ENCODE measurements around the gene NTHL1. TPM values are rescaled to one million over a fixed set of nuclear protein-coding genes. Genes with fewer than 3 reads are reported as not detected.

Gene NTHL1
- total and polyA plus RNA-seq, 9 donors, result 1.9 to 38.1 (median 23.9) TPM

DNA sequence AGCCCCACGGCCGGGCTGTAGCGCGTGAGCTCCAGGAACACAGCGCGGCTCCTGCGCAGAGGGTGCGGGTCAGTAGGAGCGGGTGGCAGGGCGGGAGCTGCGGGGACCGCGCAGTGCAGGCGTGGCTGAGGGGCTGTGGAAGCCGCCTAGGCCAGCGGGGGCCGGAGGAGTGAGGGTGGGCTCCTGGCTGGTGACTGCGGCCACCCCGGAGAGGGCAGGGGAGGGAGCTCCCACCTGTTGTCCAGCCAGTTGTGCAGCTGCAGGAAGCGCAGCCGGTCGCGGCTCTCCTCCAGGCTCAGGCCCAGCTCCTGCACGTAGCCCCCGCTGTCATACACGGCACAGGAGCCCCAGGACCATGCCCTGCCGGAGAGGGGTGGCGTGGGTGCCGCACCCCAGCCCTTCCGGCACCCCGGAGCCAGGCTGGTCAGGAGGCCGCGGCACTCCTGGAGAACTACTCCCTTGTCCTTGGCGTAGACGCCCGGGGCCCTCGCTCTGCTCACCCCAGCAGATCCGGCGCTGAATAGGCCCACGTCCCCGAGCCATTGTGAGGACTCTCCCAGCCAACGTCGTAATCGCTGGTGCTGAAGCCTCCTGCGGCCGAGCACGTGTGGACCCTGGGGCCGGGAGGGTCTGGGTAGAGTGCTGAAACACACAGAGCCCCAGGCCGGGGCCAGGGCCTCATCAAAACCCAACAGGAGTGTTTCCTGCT, 44.1 kb upstream of the NTHL1 start:
- TF ChIP-seq POLR2A (IDR thresholded peaks at IDR 0.05) (no peak), EP300 (IDR thresholded peaks at IDR 0.05) (no peak)
- TF ChIP-seq, protein P1, sequence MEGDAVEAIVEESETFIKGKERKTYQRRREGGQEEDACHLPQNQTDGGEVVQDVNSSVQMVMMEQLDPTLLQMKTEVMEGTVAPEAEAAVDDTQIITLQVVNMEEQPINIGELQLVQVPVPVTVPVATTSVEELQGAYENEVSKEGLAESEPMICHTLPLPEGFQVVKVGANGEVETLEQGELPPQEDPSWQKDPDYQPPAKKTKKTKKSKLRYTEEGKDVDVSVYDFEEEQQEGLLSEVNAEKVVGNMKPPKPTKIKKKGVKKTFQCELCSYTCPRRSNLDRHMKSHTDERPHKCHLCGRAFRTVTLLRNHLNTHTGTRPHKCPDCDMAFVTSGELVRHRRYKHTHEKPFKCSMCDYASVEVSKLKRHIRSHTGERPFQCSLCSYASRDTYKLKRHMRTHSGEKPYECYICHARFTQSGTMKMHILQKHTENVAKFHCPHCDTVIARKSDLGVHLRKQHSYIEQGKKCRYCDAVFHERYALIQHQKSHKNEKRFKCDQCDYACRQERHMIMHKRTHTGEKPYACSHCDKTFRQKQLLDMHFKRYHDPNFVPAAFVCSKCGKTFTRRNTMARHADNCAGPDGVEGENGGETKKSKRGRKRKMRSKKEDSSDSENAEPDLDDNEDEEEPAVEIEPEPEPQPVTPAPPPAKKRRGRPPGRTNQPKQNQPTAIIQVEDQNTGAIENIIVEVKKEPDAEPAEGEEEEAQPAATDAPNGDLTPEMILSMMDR (IDR thresholded peaks at IDR 0.05), result no peak
- Histone ChIP-seq H3K4me1 (ENCODE audit: insufficient read depth) (peaks cover 6% of the 10 kb centered on the region), H3K36me3 (no peaks in the 10 kb centered on the region), H3K27me3 (no peaks in the 10 kb centered on the region), H3K27ac (peak overlapping the region in 1 of 2 donors; percentile 60), H3K9me3 (no peaks in the 10 kb centered on the region), H3K4me3 (no peak overlapping the region)
- intact Hi-C loops (cut with DNase I), result no loop called here
- DNase-seq, result no peak
- WGBS, 3 donors, result 53 to 75% (median 71%) methylated on average over 45 to 49 of the region's 49 CpGs

DNA sequence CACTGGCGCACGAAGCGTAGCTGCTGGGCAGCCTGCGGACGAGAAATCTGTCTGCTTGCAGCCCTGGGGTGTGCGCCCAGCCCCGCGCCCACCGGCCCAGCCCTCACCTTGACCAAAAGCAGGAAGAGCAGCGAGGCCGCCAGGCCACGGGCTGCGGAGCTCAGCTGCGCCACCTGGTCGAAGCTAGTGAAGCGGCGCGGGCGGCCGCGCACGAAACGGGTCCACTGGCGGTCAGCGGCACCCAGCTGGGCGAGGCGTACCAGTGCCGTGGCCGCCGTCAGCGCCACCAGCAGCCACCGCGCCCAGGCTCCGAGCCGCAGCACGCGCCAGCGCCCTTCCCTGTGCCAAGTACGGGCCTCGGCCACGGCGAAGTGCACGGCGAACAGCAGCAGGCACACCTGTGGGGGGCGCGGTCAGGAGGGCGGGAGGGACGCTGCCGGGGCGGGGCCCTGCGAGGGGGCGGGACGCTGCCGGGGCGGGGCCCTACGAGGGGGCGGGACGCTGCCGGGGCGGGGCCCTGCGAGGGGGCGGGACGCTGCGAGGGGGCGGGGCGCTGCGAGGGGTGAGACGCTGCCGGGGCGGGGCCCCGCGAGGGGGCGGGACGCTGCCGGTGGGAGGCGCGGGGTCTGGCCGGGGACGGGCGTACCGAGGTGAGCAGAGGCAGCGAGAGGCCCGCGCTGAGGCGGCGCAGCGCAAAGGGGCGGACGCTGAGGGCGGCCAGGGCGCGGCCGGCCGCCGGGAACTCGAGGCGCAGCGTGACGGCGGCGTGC, 43.3 kb upstream of the NTHL1 start:
- Histone ChIP-seq H3K36me3 (no peaks in the 10 kb centered on the region), H3K4me1 (ENCODE audit: insufficient read depth) (peaks cover 6% of the 10 kb centered on the region), H3K4me3 (no peak overlapping the region), H3K27me3 (no peaks in the 10 kb centered on the region), H3K9me3 (no peaks in the 10 kb centered on the region), H3K27ac (peak overlapping the region in 1 of 2 donors; percentile 60)
- TF ChIP-seq EP300 (IDR thresholded peaks at IDR 0.05) (no peak), POLR2A (IDR thresholded peaks at IDR 0.05) (no peak)
- TF ChIP-seq, protein P1 (IDR thresholded peaks at IDR 0.05), result no peak
- WGBS, 3 donors, result 35 to 68% (median 63%) methylated on average over 71 to 101 of the region's 101 CpGs
- intact Hi-C loops (cut with DNase I), result no loop called here
- DNase-seq, result peak; percentile 66 to 85 (median 81)

DNA sequence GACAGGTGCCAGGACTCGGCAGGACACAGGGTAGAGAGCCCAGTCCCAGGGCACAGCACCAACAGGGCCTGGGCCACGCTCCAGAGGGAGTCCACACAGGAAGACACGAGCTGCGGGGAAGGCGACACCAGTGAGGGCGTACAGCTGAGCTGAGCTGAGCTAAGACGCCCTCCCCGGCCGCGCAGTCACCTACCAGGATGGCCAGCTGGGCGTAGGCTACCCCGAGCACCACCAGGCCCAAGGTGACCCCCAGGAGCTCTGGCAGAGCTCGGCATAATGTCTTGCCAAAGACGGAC, 42.8 kb upstream of the NTHL1 start:
- DNase-seq, result peak in 1 of 5 donors; percentile 61
- Histone ChIP-seq H3K27me3 (no peaks in the 10 kb centered on the region), H3K27ac (no peak overlapping the region), H3K4me3 (no peak overlapping the region), H3K4me1 (ENCODE audit: insufficient read depth) (peaks cover 6% of the 10 kb centered on the region), H3K36me3 (no peaks in the 10 kb centered on the region), H3K9me3 (no peaks in the 10 kb centered on the region)
- TF ChIP-seq POLR2A (IDR thresholded peaks at IDR 0.05) (no peak), EP300 (IDR thresholded peaks at IDR 0.05) (no peak)
- TF ChIP-seq, protein P1 (IDR thresholded peaks at IDR 0.05), result no peak
- intact Hi-C loops (cut with DNase I), result no loop called here
- 83 to 95% (median 94%) methylated on average over 13 to 14 of the region's 14 CpGs for WGBS, 3 donors

DNA sequence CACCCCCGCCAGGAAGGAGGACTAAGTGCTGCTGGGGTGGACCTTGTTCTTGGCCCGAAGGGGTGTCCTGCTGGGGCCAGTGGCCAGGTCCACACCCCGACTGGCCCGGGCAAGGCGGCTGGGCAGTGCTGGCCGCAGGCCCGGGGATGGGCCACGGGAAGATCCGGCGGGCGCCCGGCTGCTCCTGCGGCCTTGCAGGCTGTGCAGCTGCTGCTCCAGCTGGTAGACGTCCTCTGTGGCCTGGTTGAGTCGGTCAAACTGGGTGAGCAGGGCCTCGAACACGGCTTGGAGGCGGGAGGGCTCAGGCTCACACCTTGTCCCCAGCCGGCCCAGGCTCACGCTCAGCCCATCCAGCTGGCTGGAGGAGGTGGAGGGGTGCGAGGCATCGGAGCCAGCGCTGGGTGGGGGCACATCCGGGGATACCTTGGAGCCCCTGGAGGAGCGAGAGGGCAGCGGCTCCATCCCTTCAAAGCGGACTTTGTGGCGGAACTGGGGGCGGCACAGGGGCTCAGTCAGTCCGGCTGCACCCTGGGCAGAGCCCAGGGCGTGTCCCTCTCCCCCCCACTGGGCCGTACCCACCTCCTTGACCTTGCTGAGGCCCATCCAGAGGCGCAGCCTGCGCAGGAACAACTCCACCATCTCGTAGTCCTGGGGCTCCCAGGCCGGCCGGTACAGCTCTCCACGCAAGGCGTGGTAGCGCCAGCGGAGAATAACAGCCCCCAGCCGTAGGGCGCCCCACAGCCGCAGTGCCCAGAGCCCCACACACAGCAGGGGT, 42.3 kb upstream of the NTHL1 start:
- H3K27ac ChIP-seq, result peak overlapping the region in 1 of 2 donors; percentile 20
- no peaks in the 10 kb centered on the region for H3K27me3 ChIP-seq
- intact Hi-C loops (cut with DNase I), result no loop called here
- H3K4me1 ChIP-seq (ENCODE audit: insufficient read depth), result peaks cover 6% of the 10 kb centered on the region
- WGBS, 3 donors, result 63 to 80% (median 63%) methylated on average over 35 to 44 of the region's 44 CpGs
- TF ChIP-seq, protein P1 (IDR thresholded peaks at IDR 0.05), result no peak
- TF ChIP-seq POLR2A (IDR thresholded peaks at IDR 0.05), result no peak
- no peak for TF ChIP-seq EP300 (IDR thresholded peaks at IDR 0.05)
- H3K4me3 ChIP-seq, result no peak overlapping the region
- peak in 1 of 5 donors; percentile 61 for DNase-seq
- H3K36me3 ChIP-seq, result no peaks in the 10 kb centered on the region
- H3K9me3 ChIP-seq, result no peaks in the 10 kb centered on the region

Data from ovary (tissue), 9 donors.